AG09309 (cell line): ENCODE results near the gene STRIT1.
A peak's percentile ranks its signal among the peaks of the same experiment; 100 is the strongest.

Experiments used
- DNase-seq: peaks from one replicate; pipeline ENCODE4 v3.0.0-alpha.2; 2010; ENCODE audit warnings: low read depth
- H3K4me3 ChIP-seq: 2 replicates; pipeline ENCODE4 v1.5.1; 2011; ENCODE audit warnings: mild to moderate bottlenecking, low read depth, low read length, moderate library complexity; ENCODE audit not compliant: control insufficient read depth
- CTCF ChIP-seq: IDR thresholded peaks from 2 replicates; pipeline ENCODE4 v1.5.1; 2011; ENCODE audit warnings: mild to moderate bottlenecking, low read depth, low read length, inconsistent platforms; ENCODE audit not compliant: insufficient read depth, control insufficient read depth; ENCODE audit errors: missing control alignments

STRIT1 gene

GRCh38 chr3:155317211-155317610 is 23.7 kb upstream of the STRIT1 start:
- DNase-seq = no peak
- TF ChIP-seq CTCF = no peak

GRCh38 chr3:155316426-155316825 is 22.9 kb upstream of the STRIT1 start:
- no peak overlapping the region for H3K4me3 ChIP-seq
- DNase-seq = no peak
- TF ChIP-seq CTCF = no peak

More at GRCh38 chr3:155317211-155317610, 23.7 kb upstream of the STRIT1 start:
- H3K4me3 ChIP-seq = no peak overlapping the region

GRCh38 chr3:155313916-155314315 is 20.4 kb upstream of the STRIT1 start:
- H3K4me3 ChIP-seq = no peak overlapping the region
- no peak for DNase-seq
- TF ChIP-seq CTCF = no peak

GRCh38 chr3:155313300-155313699 is 19.8 kb upstream of the STRIT1 start:
- DNase-seq = peak; percentile 69
- TF ChIP-seq CTCF = no peak
- H3K4me3 ChIP-seq = no peak overlapping the region

GRCh38 chr3:155312781-155313180 is 19.3 kb upstream of the STRIT1 start:
- DNase-seq = peak; percentile 24
- no peak for TF ChIP-seq CTCF
- H3K4me3 ChIP-seq = no peak overlapping the region

- no peak overlapping the region for H3K4me3 ChIP-seq
These were observed 16.1 kb upstream of the STRIT1 start for GRCh38 chr3:155309581-155309980.

More at GRCh38 chr3:155309581-155309980, 16.1 kb upstream of the STRIT1 start:
- DNase-seq = no peak
- no peak for TF ChIP-seq CTCF
